H1 (cell line): ENCODE measurements around the gene GTF2B. TPM values are rescaled to one million over a fixed set of nuclear protein-coding genes. Genes with fewer than 3 reads are reported as not detected.

Experiments used
- CTCF ChIA-PET: fragments of 300-600 bp; sonication (Branson Sonifier 250); formaldehyde crosslinking; loops from one replicate; lab custom pipeline; 2021; ENCODE audit not compliant: partially characterized antibody; lab: Charles Lee
- POLR2A ChIA-PET: fragments of 300-600 bp; sonication (Branson Sonifier 250); formaldehyde crosslinking; loops from one replicate; lab custom pipeline; 2021; ENCODE audit warnings: inconsistent platforms; ENCODE audit not compliant: partially characterized antibody; lab: Charles Lee
- DNase-seq, 2 experiments: peaks; one replicate each; pipeline versions ENCODE4 v3.0.0 to v3.0.0-alpha.2; 2010 to 2022; ENCODE audit warnings: low spot score in 2 of 2, low read depth in 1 of 2, mixed read lengths in 1 of 2
- FAIRE-seq: peaks from 2 replicates; lab custom pipeline; 2011; peaks lifted over from hg19 to GRCh38; lab: Jason Lieb, UNC
- H2AFZ ChIP-seq: 2 replicates; pipeline ENCODE4 v1.8.1; 2012; ENCODE audit warnings: low read length, inconsistent platforms
- H2AK5ac ChIP-seq: 2 replicates; pipeline ENCODE4 v1.6.1; 2013; ENCODE audit warnings: low read depth, low read length
- H2BK120ac ChIP-seq: replicated peaks from 2 replicates; pipeline ENCODE3; 2013; ENCODE audit warnings: low read depth, low read length, inconsistent platforms
- H2BK12ac ChIP-seq: 2 replicates; pipeline ENCODE4 v1.6.1; 2013; ENCODE audit warnings: low read depth, low read length
- H2BK15ac ChIP-seq: 2 replicates; pipeline ENCODE4 v1.6.1; 2013; ENCODE audit warnings: low read length
- H2BK20ac ChIP-seq: 2 replicates; pipeline ENCODE4 v1.6.1; 2013; ENCODE audit warnings: low read length
- H2BK5ac ChIP-seq: 2 replicates; pipeline ENCODE4 v1.6.1; 2013; ENCODE audit warnings: low read depth, low read length
- H3K14ac ChIP-seq: 2 replicates; pipeline ENCODE4 v1.6.1; 2013; ENCODE audit warnings: inconsistent platforms; ENCODE audit not compliant: insufficient read length
- H3K18ac ChIP-seq: 2 replicates; pipeline ENCODE4 v1.6.1; 2013; ENCODE audit warnings: low read length; ENCODE audit errors: extremely low read depth
- H3K23ac ChIP-seq: 2 replicates; pipeline ENCODE4 v1.6.1; 2013; ENCODE audit warnings: inconsistent platforms; ENCODE audit not compliant: insufficient read length
- H3K23me2 ChIP-seq: 2 replicates; pipeline ENCODE4 v1.6.1; 2013; ENCODE audit warnings: low read depth, low read length
- H3K27ac ChIP-seq: 2 replicates; pipeline ENCODE4 v1.6.1; 2011; ENCODE audit warnings: low read depth, low read length, inconsistent platforms
- H3K27me3 ChIP-seq, 4 experiments: replicated peaks in 1 of 4; 1 replicate in 1 of 4; 2 replicates in 3 of 4; pipeline versions ENCODE4 v1.6.1 to v1.8.1; 2011 to 2013; ENCODE audit warnings: low read length in 3 of 4, mild to moderate bottlenecking in 3 of 4, inconsistent platforms in 2 of 4, mixed read lengths in 2 of 4, moderate library complexity in 1 of 4; ENCODE audit not compliant: control insufficient read depth in 3 of 4, insufficient read depth in 3 of 4; ENCODE audit errors: extremely low read depth in 1 of 4
- H3K36me3 ChIP-seq, 4 experiments: 2 replicates each; pipeline versions ENCODE4 v1.6.1 to v1.8.1; 2011 to 2013; ENCODE audit warnings: mild to moderate bottlenecking in 4 of 4, low read length in 3 of 4, moderate library complexity in 2 of 4, control low read depth in 1 of 4, inconsistent platforms in 1 of 4; ENCODE audit not compliant: insufficient read depth in 4 of 4, control insufficient read depth in 2 of 4
- H3K4ac ChIP-seq: replicated peaks from 2 replicates; pipeline ENCODE3; 2013; ENCODE audit warnings: low read length, low read depth, mixed read lengths, inconsistent platforms; ENCODE audit not compliant: insufficient read length
- H3K4me1 ChIP-seq, 4 experiments: replicated peaks in 1 of 4; 1 replicate in 1 of 4; 2 replicates in 3 of 4; pipeline versions ENCODE4 v1.6.1 to v1.8.1; 2011 to 2013; ENCODE audit warnings: low read length in 3 of 4, inconsistent platforms in 2 of 4, mixed read lengths in 1 of 4; ENCODE audit not compliant: insufficient read depth in 4 of 4, control insufficient read depth in 3 of 4
- H3K4me2 ChIP-seq, 2 experiments: 2 replicates each; pipeline versions ENCODE4 v1.6.1 to v1.8.1; 2011 to 2013; ENCODE audit warnings: low read depth in 2 of 2, low read length in 2 of 2, control low read depth in 1 of 2, inconsistent platforms in 1 of 2, mild to moderate bottlenecking in 1 of 2; ENCODE audit not compliant: insufficient read depth in 1 of 2
- H3K4me3 ChIP-seq, 4 experiments: fragments of 200-600, 300-600 bp in 1 of 4; sonication (generic), shearing (Covaris generic), sonication (Bioruptor Twin) in 1 of 4; 2 replicates each; pipeline versions ENCODE4 v1.5.1 to v1.8.1; 2011 to 2016; ENCODE audit warnings: low read length in 4 of 4, low read depth in 3 of 4, control low read depth in 2 of 4, inconsistent platforms in 2 of 4, mild to moderate bottlenecking in 2 of 4, mixed read lengths in 1 of 4, moderate library complexity in 1 of 4; ENCODE audit not compliant: insufficient read depth in 2 of 4; ENCODE audit errors: extremely low read depth in 1 of 4
- H3K56ac ChIP-seq: replicated peaks from 2 replicates; pipeline ENCODE3; 2013; ENCODE audit warnings: low read depth, mild to moderate bottlenecking, mixed read lengths, low read length, inconsistent platforms; ENCODE audit not compliant: insufficient read length
- H3K79me1 ChIP-seq: 2 replicates; pipeline ENCODE4 v1.6.1; 2013; ENCODE audit warnings: low read depth, low read length, control low read depth
- H3K79me2 ChIP-seq, 2 experiments: 2 replicates each; pipeline versions ENCODE4 v1.6.1 to v1.8.1; 2012 to 2013; ENCODE audit warnings: low read length in 2 of 2, mild to moderate bottlenecking in 2 of 2, inconsistent platforms in 1 of 2; ENCODE audit not compliant: insufficient read depth in 2 of 2, control insufficient read depth in 1 of 2
- H3K9ac ChIP-seq, 4 experiments: replicated peaks in 1 of 4; 1 replicate in 1 of 4; 2 replicates in 3 of 4; pipeline versions ENCODE4 v1.6.1 to v1.8.1; 2011 to 2013; ENCODE audit warnings: low read depth in 3 of 4, low read length in 3 of 4, control low read depth in 2 of 4, mild to moderate bottlenecking in 2 of 4, moderate library complexity in 2 of 4, inconsistent platforms in 1 of 4; ENCODE audit errors: extremely low read depth in 1 of 4
- H3K9me3 ChIP-seq, 2 experiments: 2 replicates each; pipeline versions ENCODE4 v1.6.1 to v1.8.1; 2012 to 2013; ENCODE audit warnings: mild to moderate bottlenecking in 2 of 2, moderate library complexity in 2 of 2, control low read depth in 1 of 2, inconsistent platforms in 1 of 2, low read depth in 1 of 2, low read length in 1 of 2, mixed read lengths in 1 of 2; ENCODE audit not compliant: insufficient read depth in 2 of 2
- H4K20me1 ChIP-seq, 2 experiments: replicated peaks in 1 of 2; 2 replicates each; pipeline versions ENCODE3 to v1.8.1; 2011 to 2013; ENCODE audit warnings: inconsistent platforms in 2 of 2, low read length in 2 of 2, mild to moderate bottlenecking in 1 of 2; ENCODE audit not compliant: insufficient read depth in 2 of 2, control insufficient read depth in 1 of 2
- H4K5ac ChIP-seq: 2 replicates; pipeline ENCODE4 v1.6.1; 2013; ENCODE audit warnings: low read length, low read depth, mixed read lengths, inconsistent platforms; ENCODE audit not compliant: insufficient read length
- H4K8ac ChIP-seq: 2 replicates; pipeline ENCODE4 v1.8.0; 2013; ENCODE audit warnings: mild to moderate bottlenecking, moderate library complexity, low read length, inconsistent platforms; ENCODE audit not compliant: insufficient read depth; ENCODE audit errors: extremely low read depth
- H4K91ac ChIP-seq: replicated peaks from 2 replicates; pipeline ENCODE3; 2013; ENCODE audit warnings: low read length, mixed read lengths, inconsistent platforms; ENCODE audit not compliant: insufficient read length
- EZH2 ChIP-seq: fragments of 200-600 bp; sonication (generic); IDR thresholded peaks from 2 replicates; pipeline ENCODE4 v1.7.1; 2012; ENCODE audit warnings: low read depth, mild to moderate bottlenecking, moderate library complexity, low read length, inconsistent platforms; ENCODE audit not compliant: severe bottlenecking
- GABPA ChIP-seq: IDR thresholded peaks from 2 replicates; pipeline ENCODE4 v1.6.1; 2011; ENCODE audit warnings: mild to moderate bottlenecking, low read length, moderate library complexity, borderline replicate concordance; ENCODE audit not compliant: insufficient read depth
- KDM4A ChIP-seq: IDR thresholded peaks from one replicate; pipeline ENCODE4 v1.7.1; 2012; ENCODE audit warnings: low read depth, mild to moderate bottlenecking, moderate library complexity, low read length, inconsistent platforms; ENCODE audit not compliant: severe bottlenecking
- WGBS, 2 experiments: shearing (Covaris generic) in 1 of 2; methylation state at CpG; one replicate each; pipeline versions ENCODE4 v1.1.6 to v1.1.7; 2013 to 2015; ENCODE audit warnings: low lambda C conversion rate in 2 of 2, mixed read lengths in 2 of 2, inconsistent platforms in 1 of 2, low coverage in 1 of 2, missing lambda C conversion rate in 1 of 2; ENCODE audit not compliant: insufficient replicate concordance in 2 of 2, insufficient coverage in 1 of 2, insufficient read length in 1 of 2; ENCODE audit errors: extremely low coverage in 1 of 2, missing lambda C conversion rate in 1 of 2; 5-methylcytosine and 5-hydroxymethylcytosine counted together
- polyA plus RNA-seq, 7 experiments: library from polyadenylated mRNA; depleted of rRNA in 3 of 7; stranded (reverse) in 5 of 7; unstranded in 2 of 7; fragments of >200 nt in 5 of 7; fragments of 200-250 nt in 2 of 7; gene quantifications; 1 replicate in 5 of 7; 2 replicates in 1 of 7; 4 replicates in 1 of 7; pipeline versions ENCODE4 v1.2.1 to v1.2.3, GENCODE V29; 2011 to 2013; ENCODE audit warnings: missing spikeins in 2 of 7, mixed read lengths in 2 of 7
- total RNA-seq: library from RNA; stranded (reverse); fragmentation: NEBNext Ultra II Directional; extraction: Animal tissue kit (Norgen Biotek cat#: 25700); gene quantifications from 2 replicates; pipeline ENCODE4 v1.2.1, GENCODE V29; 2021

The GTF2B gene
- total and polyA plus RNA-seq, 2 of the 8 experiments (the other 6 are each of a cell fraction or from before 2014, with no cell fraction given): 14.9 to 15.6 TPM

DNA sequence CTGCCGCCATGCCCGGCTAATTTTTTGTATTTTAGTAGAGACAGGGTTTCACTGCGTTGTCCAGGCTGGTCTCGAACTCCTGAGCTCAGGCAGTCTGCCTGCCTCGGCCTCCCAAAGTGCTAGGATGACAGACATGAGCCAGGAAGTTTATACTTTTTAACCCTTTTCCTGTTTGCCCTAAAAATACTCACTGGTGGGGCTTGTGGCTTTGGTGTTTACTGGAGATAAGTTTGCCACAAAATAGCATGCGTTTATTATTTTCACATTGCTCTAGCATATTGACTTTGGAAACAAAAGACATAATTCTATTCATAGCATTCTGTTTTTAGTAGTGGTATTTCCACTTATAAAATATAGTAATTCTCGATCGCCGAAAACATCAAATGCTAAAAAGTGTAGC, 19.8 kb upstream of the GTF2B start:
- no peaks in the 10 kb centered on the region for H4K20me1 ChIP-seq
- no peak overlapping the region for H3K23ac ChIP-seq
- no peak overlapping the region for H2AFZ ChIP-seq
- no peaks in the 10 kb centered on the region for H3K79me1 ChIP-seq
- H2BK15ac ChIP-seq: no peak overlapping the region
- ChIA-PET CTCF (interaction anchor here (1.1 kb wide), 1 partner anchor 174 kb away, joined by 3 read pairs; no protein-coding TSS in a partner anchor), POLR2A (no interaction called here)
- no peaks in the 10 kb centered on the region for H3K4me1 ChIP-seq
- H3K14ac ChIP-seq: no peak overlapping the region
- H4K8ac ChIP-seq: no peak overlapping the region
- no peak overlapping the region for H4K5ac ChIP-seq
- H3K18ac ChIP-seq: no peak overlapping the region
- H3K27ac ChIP-seq: no peak overlapping the region
- no peak overlapping the region for H3K9ac ChIP-seq
- no peaks in the 10 kb centered on the region; the same call in 1 of the 2 replicates for H3K23me2 ChIP-seq
- DNase-seq: no peak
- H4K91ac ChIP-seq: no peak overlapping the region
- H3K79me2 ChIP-seq: no peaks in the 10 kb centered on the region
- no peak overlapping the region for H3K56ac ChIP-seq
- H3K9me3 ChIP-seq: no peaks in the 10 kb centered on the region
- no peak overlapping the region for H2BK5ac ChIP-seq
- no peak overlapping the region for H2AK5ac ChIP-seq
- no peaks in the 10 kb centered on the region; a peak in 2 of 7 replicates for H3K27me3 ChIP-seq
- H3K4me2 ChIP-seq: no peak overlapping the region
- H2BK120ac ChIP-seq: no peak overlapping the region
- no peak overlapping the region for H2BK20ac ChIP-seq
- no peak overlapping the region for H3K4me3 ChIP-seq
- WGBS, 2 experiments: 90% methylated on average over 9 of the region's 9 CpGs; no CpG with 5 or more reads in 1 of the 2 experiments
- no peak overlapping the region for H2BK12ac ChIP-seq
- H3K36me3 ChIP-seq: no peaks in the 10 kb centered on the region
- FAIRE-seq: no peak
- no peak overlapping the region for H3K4ac ChIP-seq
- TF ChIP-seq GABPA (no peak), EZH2 (no peak), KDM4A (no peak)
